Measurements from ENCODE around the gene PML.

DNA sequence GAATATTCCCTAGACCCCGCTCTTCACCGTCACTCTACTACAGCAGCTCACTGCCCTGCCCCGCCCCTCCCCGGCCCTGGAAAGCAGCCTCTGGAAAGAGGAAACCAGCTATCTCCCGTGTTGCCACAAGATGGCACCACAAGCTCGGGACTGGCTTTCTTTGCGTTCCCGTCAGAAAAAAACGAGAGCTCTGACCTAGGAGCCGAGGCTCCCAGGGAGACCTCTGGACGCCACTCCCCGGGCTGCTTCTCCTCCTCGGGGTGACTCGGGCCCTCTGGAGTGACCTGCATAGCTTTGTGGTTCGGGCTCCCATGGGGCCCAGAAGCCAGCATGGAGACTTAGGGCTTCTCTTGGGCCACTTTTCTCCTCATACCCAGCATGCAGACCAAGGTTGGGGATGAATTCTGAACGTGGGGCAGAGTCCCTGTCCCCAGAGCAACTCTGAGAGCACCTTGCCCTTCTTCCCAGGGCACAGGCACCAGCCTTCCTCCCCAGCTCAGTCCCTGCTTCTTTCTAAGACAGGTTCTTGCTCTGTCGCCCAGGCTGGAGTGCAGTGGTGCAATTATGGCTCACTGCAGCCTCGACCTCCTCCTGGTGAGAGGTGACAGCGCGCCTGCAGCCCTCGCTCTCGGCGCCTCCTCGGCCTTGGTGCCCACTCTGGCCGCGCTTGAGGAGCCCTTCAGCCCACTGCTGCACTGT, 21.4 kb upstream of the PML start:
- TF ChIP-seq, protein P1, sequence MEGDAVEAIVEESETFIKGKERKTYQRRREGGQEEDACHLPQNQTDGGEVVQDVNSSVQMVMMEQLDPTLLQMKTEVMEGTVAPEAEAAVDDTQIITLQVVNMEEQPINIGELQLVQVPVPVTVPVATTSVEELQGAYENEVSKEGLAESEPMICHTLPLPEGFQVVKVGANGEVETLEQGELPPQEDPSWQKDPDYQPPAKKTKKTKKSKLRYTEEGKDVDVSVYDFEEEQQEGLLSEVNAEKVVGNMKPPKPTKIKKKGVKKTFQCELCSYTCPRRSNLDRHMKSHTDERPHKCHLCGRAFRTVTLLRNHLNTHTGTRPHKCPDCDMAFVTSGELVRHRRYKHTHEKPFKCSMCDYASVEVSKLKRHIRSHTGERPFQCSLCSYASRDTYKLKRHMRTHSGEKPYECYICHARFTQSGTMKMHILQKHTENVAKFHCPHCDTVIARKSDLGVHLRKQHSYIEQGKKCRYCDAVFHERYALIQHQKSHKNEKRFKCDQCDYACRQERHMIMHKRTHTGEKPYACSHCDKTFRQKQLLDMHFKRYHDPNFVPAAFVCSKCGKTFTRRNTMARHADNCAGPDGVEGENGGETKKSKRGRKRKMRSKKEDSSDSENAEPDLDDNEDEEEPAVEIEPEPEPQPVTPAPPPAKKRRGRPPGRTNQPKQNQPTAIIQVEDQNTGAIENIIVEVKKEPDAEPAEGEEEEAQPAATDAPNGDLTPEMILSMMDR (IDR thresholded peaks at IDR 0.05; ENCODE audit: poor library complexity), result peak; percentile 96
- no peak for TF ChIP-seq EZH2phosphoT487 (IDR thresholded peaks at IDR 0.05; ENCODE audit: low read depth, severe bottlenecking, unreplicated experiment)

Data from hepatocyte (in vitro differentiated cells).